IPS-15b (cell line): Measurements from ENCODE around the gene KAZALD1.
A peak's percentile ranks its signal among the peaks of the same experiment; 100 is the strongest.

ENCODE experiments used
- H3K27me3 ChIP-seq: one replicate; pipeline ENCODE4 v1.6.1; 2013; ENCODE audit warnings: low read length; ENCODE audit not compliant: control insufficient read depth, insufficient read depth
- H3K36me3 ChIP-seq: one replicate; pipeline ENCODE4 v1.6.1; 2013; ENCODE audit warnings: low read length; ENCODE audit not compliant: control insufficient read depth, insufficient read depth
- H3K4me1 ChIP-seq: one replicate; pipeline ENCODE4 v1.6.1; 2013; ENCODE audit warnings: mild to moderate bottlenecking, low read length; ENCODE audit not compliant: control insufficient read depth, insufficient read depth
- H3K4me3 ChIP-seq: one replicate; pipeline ENCODE4 v1.5.1; 2013; ENCODE audit warnings: low read depth, low read length
- H3K9ac ChIP-seq: one replicate; pipeline ENCODE4 v1.6.1; 2013; ENCODE audit warnings: low read depth, mild to moderate bottlenecking, low read length
- H3K9me3 ChIP-seq: one replicate; pipeline ENCODE4 v1.6.1; 2013; ENCODE audit warnings: mild to moderate bottlenecking, low read length; ENCODE audit not compliant: control insufficient read depth, insufficient read depth

Gene KAZALD1

GRCh38 chr10:101020427-101021075 lies 41.2 kb upstream of the KAZALD1 start:
- H3K36me3 ChIP-seq = peaks cover 2% of the 10 kb centered on the region
- H3K9me3 ChIP-seq = no peaks in the 10 kb centered on the region
- no peak overlapping the region for H3K9ac ChIP-seq
- no peak overlapping the region for H3K4me3 ChIP-seq
- peaks cover 44% of the 10 kb centered on the region for H3K27me3 ChIP-seq
- H3K4me1 ChIP-seq = no peaks in the 10 kb centered on the region

DNA sequence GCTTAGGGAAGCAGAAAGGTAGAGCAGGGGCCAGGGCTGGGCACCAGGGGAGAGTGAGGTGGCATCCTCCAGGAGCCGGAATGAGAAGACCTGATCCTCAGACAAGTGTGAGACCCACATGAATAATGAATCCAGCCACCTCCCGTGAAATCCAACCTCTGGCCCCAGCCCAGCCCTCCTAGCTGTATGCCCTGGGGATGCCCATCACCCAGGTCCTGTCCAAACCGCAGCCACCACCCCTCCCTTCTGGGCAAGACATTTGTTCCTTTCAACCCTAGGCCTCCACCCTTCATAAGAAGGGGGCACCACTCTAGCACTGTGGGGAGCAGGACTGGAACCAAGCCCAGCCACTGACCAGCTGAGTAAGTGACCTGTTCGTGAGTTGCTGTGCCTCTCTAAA lies 40.5 kb upstream of the KAZALD1 start:
- Histone ChIP-seq H3K9me3 (no peaks in the 10 kb centered on the region), H3K36me3 (peaks cover 2% of the 10 kb centered on the region), H3K4me3 (no peak overlapping the region), H3K9ac (no peak overlapping the region), H3K27me3 (peaks cover 40% of the 10 kb centered on the region), H3K4me1 (no peaks in the 10 kb centered on the region)

GRCh38 chr10:101021692-101022251 lies 40.0 kb upstream of the KAZALD1 start:
- peaks cover 2% of the 10 kb centered on the region for H3K36me3 ChIP-seq
- H3K4me3 ChIP-seq = no peak overlapping the region
- H3K27me3 ChIP-seq = peaks cover 35% of the 10 kb centered on the region
- no peaks in the 10 kb centered on the region for H3K9me3 ChIP-seq
- H3K4me1 ChIP-seq = no peaks in the 10 kb centered on the region
- no peak overlapping the region for H3K9ac ChIP-seq

- H3K4me3 ChIP-seq = no peak overlapping the region
- H3K4me1 ChIP-seq = peaks cover 2% of the 10 kb centered on the region
- H3K36me3 ChIP-seq = peaks cover 2% of the 10 kb centered on the region
- H3K9ac ChIP-seq = no peak overlapping the region
- peaks cover 24% of the 10 kb centered on the region for H3K27me3 ChIP-seq
- no peaks in the 10 kb centered on the region for H3K9me3 ChIP-seq
Observed at GRCh38 chr10:101022967-101023705, 38.7 kb upstream of the KAZALD1 start.

- Histone ChIP-seq H3K4me1 (peaks cover 11% of the 10 kb centered on the region), H3K36me3 (no peaks in the 10 kb centered on the region), H3K9ac (no peak overlapping the region), H3K27me3 (peaks cover 20% of the 10 kb centered on the region), H3K4me3 (no peak overlapping the region), H3K9me3 (no peaks in the 10 kb centered on the region)
Observed at GRCh38 chr10:101027106-101027720, 34.6 kb upstream of the KAZALD1 start.

- no peaks in the 10 kb centered on the region for H3K9me3 ChIP-seq
- H3K4me1 ChIP-seq = peaks cover 16% of the 10 kb centered on the region
- H3K9ac ChIP-seq = no peak overlapping the region
- peaks cover 33% of the 10 kb centered on the region for H3K27me3 ChIP-seq
- no peak overlapping the region for H3K4me3 ChIP-seq
- H3K36me3 ChIP-seq = no peaks in the 10 kb centered on the region
Observed at GRCh38 chr10:101028446-101029337, 33.1 kb upstream of the KAZALD1 start.

DNA sequence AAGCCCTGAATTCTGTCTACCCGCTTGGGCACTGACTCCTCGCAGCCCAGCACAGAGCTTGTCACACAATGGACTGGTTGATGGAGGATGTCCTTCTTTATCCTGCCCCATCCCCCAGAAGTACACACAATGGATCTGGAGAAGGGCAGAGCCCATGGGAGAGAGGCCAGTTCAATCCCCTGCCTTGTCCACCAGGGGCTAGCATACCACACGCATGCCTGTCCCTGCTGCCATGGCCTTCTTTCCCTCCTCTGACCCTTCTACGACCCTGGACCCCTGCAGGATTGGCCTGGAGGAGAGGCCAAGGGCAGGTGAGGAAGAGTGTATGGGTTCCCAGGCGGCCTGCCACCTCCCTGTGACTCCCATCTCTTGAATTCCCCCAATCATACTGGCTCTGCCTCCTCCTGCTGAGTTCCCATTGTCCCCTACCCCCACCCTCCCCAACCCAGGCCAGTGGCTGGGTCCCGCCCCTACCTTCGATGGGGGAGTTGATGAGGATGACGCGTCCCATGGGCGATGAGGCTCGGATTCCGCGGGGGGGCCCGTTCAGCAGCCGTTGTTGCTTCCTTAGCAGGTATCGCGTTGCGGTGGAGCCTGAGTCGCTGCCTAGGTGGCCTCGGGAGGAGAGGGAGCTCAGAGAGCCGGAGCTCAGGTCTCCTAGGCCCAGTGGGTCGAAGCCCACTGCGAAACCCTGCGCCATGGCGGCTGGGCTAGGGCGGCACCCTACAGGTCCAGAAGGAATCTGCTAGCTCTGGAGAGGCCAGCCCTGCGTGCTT lies 32.1 kb upstream of the KAZALD1 start:
- no peaks in the 10 kb centered on the region for H3K36me3 ChIP-seq
- H3K4me1 ChIP-seq = peaks cover 16% of the 10 kb centered on the region
- no peaks in the 10 kb centered on the region for H3K9me3 ChIP-seq
- H3K9ac ChIP-seq = no peak overlapping the region
- peaks cover 39% of the 10 kb centered on the region for H3K27me3 ChIP-seq
- H3K4me3 ChIP-seq = peak overlapping the region; percentile 41

- Histone ChIP-seq H3K9ac (no peak overlapping the region), H3K4me3 (peak overlapping the region; percentile 82), H3K27me3 (peaks cover 42% of the 10 kb centered on the region), H3K9me3 (no peaks in the 10 kb centered on the region), H3K4me1 (peaks cover 16% of the 10 kb centered on the region), H3K36me3 (no peaks in the 10 kb centered on the region)
Observed at GRCh38 chr10:101030496-101031127, 31.2 kb upstream of the KAZALD1 start.

GRCh38 chr10:101031128-101031795 lies 30.5 kb upstream of the KAZALD1 start, which contains the start of the genes PDZD7 and SFXN3:
PDZD7 (minus strand) TSS chr10:101031129; CDS start chr10:101030219, 910 bp downstream.
SFXN3 (plus strand) TSS chr10:101031234; CDS start chr10:101034695, 3,461 bp downstream.
- Histone ChIP-seq H3K9ac (no peak within 1 kb of the TSS), H3K27me3 (peaks cover 46% of the 10 kb centered on the region), H3K4me1 (peaks cover 16% of the 10 kb centered on the region), H3K36me3 (no peaks in the 10 kb centered on the region), H3K4me3 (peak within 1 kb of the TSS; percentile 82), H3K9me3 (no peaks in the 10 kb centered on the region)
